HG03469 (cell line): ENCODE results near the gene ITIH5.

Source experiments
- ATAC-seq: cut with Tn5 transposase; IDR thresholded peaks from one replicate; pipeline ENCODE4 v1.9.1; 2021; ENCODE audit warnings: mild to moderate bottlenecking, moderate library complexity, moderate number of reproducible peaks; ENCODE audit not compliant: unreplicated experiment

ITIH5 gene

DNA sequence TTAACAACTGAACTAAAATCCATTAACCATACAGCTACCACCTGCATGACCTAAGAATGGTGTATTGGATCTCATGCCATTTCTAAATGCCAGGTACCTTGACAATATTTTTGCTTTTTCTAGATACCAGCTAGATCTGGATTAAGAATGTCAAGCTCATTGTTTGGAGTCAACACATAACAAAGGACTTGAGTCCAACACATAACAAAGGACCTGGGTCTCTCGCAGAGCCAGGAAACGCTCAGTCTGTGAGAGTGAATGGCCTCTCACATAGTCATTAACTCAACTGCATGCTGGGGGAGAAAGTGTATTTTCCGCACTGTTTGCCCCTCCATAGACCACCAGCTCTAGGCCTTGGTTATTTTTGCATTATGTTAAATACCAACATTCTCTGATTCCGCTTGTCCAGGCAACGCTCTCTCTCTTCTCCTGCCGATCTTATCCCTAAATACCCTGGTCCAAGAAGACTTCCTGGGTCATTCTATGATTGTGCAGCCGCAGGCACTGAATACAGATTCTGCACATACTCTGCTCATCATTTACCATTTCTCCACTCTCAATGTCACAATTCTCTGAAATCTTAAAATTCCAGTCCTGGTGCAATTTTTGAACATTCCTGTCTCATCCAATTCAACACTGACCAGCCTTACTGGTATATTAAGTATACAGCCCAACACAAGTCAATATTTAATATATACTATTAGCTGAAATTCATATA is 31.2 kb downstream of the ITIH5 start:
- ATAC-seq = no peak

DNA sequence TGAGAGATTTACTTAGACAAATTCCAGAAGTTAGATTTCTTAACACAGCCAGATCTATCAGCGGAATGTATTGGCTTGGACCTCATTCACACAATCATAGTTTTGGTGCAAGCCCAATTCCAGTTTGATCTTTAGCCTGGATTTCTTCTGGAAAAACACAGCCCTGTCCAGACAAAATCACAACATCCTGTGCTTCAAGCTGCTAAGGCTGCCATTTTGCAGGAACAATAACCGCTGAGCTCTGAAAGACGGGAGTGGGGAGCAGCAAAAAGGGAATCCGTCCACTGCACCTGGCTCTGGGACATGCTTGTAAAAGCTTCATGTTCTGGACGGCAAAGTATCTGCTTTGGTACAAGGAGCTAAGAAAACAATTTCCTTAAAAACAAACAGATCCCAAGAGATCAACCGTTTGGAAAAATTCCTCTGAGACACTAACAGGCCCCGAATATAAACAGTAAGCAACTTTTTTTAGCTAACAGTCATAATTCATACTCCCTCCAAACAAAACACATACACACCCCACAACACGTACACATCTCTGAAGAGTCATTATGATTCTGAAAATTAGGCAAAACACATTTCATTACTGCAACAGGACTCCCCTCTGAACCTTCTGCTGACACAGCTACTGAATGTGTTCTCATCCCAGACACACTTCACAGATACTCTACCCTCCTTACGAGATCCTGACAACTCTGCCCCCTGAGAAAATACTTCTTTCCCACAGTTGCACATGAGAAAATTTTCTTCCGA is 32.4 kb downstream of the ITIH5 start:
- no peak for ATAC-seq

DNA sequence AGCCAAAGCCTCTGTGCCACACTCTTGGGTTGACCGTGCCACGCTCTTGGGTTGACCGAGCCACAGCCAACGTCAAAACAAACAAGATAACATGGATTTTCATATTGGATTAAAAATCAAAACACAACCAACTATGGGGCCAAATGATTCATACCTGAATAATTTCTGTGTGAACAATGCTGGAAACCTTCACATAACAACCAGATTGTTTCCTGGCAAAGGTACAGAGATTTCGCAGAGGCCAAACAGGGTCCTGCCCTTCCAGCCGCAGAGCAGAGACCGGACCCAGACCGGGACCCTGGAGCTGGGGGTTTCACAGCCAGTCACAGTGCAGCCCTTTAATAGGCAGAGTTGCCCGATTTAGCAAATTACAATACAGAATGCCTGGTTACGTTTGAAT is 40.5 kb downstream of the ITIH5 start:
- ATAC-seq = no peak

DNA sequence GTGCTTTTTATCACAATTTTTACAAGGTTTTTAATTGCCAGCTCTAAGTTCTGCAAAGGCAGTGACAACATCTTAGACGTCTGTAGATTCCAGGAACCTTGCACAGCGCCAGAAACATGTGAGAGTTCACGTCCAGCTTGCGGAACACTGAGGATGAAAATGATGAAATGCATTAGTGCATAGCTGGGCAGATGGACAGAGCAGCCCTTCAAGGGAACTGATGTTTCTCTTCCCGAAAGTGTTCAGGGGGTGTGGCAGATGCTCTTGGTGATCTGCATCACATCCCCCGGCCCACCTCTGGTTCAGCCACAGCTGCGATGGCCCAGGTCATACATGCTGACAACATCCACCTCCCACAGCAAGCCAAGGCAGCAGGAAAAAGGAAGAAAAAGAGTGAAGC is 40.9 kb downstream of the ITIH5 start:
- no peak for ATAC-seq

DNA sequence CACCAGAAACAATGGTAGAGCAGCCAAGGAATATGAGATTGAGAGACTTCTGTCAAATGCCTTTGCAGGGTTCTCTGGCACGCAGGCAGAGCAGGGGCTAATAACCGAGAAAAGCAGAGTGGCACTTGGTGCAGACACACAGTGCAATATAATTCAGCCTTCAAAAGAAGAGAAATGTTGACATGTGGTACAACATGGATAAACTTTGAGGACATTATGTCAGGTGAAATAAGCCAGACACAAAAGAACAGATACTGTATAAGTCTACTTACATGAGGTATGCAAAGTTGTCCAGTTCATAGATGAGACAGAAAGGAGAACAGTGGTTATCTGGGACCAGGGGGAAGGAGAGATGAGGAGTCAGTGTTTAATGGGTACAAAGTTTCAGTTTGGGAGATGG is 41.8 kb downstream of the ITIH5 start:
- ATAC-seq = no peak

DNA sequence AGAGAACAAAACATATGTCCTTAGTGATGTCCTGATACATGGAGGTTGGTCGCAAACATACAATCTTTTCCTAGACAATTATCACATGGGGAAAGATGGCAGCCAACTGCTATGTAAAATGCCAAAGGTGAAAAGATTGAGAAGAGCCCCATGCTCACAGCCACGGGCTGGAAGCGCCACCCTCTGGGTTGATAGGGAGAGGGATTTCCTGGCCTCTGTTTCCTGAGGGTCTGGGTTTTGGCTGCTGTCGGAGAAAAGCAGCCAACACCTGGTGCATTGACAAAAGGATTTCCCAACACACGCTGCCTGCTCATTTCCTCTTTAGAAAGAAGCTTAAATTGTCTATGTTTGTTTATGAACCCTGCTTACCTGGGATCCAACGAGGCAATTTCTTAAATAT is 43.8 kb downstream of the ITIH5 start:
- no peak for ATAC-seq

DNA sequence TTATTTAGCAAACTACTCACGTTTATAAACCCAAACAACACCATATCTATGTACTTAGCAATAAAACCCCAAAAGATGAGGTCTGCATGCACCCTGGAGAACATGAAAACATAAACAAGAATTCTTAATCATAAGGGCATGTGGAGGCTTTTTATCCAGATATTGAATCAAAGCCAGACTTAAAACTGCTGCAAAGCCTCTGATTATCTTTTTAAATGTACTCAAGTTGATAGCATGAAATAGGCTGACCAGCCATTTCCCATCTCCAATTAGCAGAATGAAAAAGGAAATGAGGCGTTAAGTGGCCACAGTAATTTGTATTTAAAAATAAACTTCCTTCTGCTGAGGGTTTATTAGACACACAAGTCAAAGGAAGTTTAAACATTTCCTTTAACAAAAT is 48.3 kb downstream of the ITIH5 start:
- no peak for ATAC-seq

DNA sequence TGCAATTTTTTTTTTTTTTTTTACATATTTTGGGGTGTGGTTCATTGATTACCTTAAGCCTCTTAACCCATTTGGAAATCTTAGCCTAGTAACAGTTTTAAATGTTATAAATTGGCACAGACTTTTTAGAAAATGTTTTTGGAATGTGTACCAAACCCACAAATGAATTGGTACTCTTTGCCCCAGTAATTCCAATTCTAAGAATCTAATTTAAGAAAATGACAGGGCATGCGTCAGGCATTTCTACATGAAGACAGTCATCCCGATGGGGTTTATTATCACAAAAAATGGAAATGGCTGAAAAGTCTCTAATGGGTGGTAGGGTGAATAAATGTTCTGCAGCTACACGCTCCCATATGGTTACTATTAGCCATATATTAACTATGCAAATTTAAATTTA is 54.9 kb downstream of the ITIH5 start:
- no peak for ATAC-seq

DNA sequence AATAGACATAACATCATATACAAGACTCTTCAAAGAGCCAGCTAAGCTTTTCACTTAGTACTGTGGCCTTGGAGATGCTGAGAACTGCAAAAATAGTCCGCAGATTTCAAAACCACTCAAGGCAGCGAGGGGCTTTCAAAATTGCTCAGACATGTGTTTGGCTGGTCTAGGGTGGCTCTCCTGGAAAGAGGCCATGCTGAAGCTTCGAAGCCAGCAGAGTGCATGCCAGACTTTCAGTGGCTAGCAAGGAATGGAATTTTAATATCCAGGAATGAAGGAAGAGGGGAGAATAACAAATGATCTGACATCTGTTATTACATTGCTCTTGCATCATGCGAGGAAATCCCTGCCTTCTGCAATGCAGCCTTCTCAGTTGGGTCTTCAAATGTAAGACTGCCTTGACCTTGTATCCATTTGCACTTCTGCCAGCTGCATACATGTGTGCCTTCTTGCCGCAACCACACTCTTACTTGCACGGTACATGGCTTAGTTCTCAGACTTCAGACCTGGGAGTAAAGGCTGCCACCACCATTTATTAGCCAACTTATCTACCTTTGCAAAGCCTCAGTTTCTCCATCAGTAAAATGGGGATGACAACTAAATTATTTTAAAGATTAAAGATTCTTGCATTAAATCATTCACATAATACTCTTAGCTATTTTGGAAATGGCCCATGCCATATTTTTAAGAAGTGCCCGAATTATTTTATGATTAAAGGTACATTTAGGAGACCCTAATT is 55.9 kb downstream of the ITIH5 start:
- ATAC-seq = no peak

DNA sequence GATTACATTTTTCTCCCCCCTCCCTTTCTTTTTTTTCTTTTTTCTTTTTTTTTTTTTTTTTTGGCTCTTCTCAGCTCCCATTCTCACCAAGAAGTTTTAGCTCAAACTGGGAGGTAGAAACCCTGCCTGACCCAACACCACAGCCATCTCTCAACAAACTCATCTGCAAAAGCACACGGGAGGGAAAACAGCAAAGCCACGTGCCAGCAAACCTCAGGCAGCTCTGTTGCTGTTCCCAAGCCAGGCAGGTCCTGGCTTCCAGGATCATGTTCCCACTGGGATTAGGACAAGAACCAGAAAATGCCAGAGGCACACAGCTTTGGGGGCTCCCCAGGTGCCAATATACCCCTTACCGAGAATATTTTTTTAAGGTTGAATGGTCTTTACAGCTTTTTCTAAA is 56.7 kb downstream of the ITIH5 start:
- no peak for ATAC-seq

DNA sequence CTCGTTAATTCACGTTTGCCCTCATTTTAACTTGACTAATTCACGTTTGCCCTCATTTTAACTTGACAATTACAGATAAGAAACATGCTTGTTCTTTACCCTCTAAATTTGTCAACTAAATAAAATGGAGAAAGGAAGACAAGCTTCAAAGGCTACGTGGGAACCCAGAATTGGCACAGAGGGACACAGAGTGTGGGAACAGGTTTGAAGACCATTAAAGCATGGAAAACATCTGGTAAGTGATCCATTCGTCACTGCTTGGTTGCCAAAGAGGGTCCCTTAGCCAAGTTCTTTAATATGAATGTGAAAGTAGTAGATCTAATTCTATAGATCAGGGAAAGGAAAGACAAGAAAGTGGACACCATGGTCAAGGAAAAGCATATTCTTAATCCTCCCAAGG is 57.2 kb downstream of the ITIH5 start:
- ATAC-seq = no peak

DNA sequence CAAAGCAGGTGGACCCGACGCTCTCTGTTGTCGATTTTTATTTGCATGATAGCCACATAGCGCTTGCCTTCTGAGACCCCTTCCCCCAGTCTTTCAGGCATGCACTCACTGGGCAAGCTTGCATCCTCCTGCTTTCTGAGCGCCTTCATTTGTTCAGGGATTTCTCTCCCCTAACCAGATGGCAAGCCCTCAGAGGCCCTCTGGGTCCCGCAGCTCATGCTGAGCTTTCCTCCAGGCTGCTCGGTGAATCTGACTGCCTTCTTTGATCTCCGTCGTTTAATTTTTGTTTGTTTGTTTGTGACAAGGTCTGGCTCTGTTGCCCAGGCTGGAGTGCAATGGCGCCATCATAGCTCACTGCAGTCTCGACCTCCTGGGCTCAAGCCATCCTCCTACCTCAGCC is 58.8 kb downstream of the ITIH5 start:
- no peak for ATAC-seq

DNA sequence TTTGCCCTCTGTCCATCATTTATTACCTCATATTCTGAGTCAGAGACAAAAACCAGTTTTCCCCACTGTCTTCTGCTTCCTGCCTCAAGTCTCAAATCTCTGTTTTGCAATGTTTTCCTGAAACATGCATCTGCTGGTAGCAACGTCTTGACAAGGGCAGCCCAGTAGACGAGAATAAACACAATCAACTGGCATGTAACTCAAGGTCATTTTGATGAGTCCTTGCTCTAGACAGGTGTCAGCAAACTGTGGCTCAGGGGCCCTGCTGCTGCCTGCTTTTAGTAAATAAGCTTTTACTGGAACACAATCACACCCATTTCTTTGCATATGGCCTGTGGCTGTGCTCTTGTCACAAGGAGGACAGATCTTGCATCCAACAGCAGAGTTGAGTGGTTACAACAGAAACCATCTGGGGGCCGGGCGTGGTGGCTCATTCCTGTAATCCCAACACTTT is 59.8 kb downstream of the ITIH5 start:
- no peak for ATAC-seq

DNA sequence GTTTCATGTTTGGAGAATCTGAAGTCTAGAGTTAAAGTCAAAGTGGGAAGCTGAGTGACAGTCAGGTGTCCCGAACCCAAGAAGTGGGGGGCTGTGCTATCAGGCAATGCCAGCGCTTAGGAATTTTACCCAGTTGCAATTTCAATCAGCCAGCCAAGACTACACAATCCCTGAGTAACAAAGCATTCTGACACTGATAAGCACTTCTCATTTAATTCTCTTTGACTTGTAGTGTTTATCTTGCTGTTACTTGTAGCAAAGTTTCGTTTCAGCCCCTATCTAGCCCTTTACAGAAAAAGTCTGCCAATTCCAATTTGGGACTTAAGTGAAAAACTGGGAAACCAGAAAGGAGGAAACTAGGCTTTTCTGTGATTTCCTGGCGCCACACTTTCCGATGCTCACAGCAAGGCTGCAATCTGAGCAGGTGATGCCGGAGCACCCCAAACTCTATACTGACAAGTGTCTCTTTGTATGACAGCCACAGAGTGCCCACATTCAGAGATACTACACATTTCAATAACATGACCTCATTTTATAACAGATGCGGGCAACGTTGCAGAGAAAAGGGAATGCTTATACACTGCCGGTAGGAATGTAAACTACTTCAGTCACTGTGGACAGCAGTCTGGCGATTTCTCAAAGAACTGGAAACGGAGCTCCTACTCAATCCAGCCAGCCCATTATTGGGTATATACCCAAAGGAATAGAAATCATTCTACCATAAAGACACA is 61.0 kb downstream of the ITIH5 start:
- ATAC-seq = no peak

DNA sequence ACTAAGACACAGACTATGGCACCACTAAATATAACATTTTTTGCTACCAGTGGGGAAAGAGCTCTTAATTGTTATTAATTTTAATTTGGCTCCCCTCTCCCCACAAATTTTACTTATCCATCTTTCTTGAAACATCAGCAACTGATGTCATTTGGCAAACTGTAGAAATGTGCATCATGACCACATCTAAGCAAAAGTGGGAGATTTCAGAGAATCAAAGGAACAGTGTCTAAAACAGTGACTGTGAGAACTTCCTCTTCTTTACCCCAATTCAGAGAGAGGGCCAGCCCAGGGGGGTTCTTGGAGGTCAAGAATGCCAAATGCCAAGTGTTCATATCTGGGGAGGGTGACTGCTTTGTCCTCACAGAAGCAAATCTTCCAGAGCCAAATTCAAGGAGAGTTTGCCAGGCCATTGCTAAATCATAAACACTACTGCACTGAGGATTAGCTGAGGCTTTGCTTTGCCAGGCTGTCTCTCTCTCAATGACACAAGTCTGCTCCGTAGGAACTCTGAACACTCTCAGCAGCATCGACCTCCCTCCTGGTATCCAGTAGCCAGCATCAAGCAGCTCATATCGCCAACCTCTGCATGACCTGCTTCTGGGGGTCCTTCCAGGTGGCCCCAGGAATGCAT is 65.6 kb downstream of the ITIH5 start:
- no peak for ATAC-seq

DNA sequence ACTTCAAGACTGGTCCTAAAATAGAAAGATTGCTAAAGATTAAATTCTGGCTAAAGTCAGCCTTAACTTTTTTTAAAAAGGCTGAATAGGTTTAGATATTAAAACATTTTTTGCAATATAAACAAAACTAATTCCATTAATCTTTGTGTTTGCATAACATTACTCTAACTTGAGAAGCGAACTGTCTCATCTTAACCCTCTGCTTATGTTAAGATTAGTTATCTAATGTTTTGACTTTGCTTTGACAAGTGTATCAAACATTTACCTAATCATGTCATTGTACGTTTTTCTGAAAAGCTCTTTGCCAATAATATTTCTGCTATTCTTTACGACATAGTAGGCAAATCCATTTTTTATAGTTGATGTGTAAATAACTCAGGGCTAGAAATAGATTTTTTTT is 68.0 kb downstream of the ITIH5 start:
- no peak for ATAC-seq

DNA sequence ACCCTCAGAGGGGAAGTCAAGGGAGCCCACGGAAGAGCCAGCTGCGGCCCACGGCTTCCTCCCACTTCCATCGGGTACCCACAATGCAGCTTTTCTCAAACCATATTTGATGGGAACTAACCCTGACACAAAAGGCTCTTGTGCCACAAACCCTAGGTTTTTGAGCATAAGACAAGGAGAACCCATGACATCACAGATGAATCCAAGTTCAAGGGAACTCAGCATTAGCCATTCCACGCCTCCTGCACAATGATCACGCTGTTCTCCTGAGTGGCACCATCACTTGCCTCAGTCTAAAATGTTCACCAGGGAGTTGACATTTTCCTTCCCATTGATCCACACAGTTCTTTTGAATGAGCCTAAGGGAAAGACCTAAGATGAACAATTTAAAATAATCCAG is 70.4 kb downstream of the ITIH5 start:
- no peak for ATAC-seq

DNA sequence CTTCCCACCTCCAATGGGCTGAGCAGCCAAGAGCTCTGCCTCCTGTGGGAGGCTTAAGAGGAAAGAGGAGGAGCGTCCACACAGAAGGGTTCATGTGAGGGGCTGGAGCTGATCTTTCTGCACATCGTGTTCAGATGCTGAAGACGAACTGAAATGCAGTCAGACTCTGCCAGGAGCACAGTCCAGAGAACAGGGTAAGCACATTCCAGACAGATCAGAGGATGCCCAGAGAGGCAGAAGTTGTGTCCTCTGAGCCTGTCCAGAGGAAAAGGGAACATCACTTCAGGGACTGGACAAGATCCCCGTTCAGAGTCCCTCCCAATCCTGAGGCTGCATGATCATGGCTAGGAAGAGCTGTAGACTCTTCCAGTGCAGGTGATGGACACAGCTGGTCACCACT is 72.9 kb downstream of the ITIH5 start:
- ATAC-seq = no peak

DNA sequence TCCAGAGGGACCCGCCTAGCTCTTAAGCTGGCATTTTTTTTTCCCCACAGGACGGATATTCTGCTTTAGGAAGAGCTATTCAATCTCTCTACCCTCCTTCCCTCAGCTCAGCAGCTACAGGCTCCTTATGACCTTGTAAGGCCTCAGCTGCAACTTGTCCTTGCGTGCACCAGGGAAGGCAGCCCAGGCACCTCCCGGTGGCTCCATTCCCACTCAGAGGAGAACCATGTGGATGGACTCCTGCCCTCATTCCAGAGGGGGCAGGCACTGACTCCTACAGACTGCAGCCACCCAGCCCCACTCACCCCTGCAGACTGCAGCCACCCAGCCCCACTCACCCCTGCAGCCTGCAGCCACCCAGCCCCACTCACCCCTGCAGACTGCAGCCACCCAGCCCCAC is 73.7 kb downstream of the ITIH5 start:
- ATAC-seq = no peak

DNA sequence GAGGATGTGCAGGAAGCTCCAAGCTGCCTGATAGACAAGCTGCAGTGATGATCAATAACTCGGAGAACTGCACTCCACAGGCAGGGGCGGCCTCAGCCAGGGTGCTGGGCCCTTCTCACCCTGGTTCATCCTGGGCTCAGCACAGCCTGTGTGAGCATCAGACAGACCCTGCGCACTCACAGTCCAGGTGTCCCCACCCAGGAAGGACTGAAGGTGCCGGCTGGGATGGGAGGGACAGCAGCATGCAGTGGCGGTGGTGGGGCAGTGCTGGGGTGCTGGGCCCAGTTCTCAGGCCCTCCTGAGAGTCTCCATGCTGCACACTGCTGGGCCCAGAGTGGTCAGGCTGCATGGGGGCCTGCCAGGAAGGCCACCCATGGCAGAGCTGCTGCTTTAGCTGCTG is 74.1 kb downstream of the ITIH5 start:
- ATAC-seq = no peak

DNA sequence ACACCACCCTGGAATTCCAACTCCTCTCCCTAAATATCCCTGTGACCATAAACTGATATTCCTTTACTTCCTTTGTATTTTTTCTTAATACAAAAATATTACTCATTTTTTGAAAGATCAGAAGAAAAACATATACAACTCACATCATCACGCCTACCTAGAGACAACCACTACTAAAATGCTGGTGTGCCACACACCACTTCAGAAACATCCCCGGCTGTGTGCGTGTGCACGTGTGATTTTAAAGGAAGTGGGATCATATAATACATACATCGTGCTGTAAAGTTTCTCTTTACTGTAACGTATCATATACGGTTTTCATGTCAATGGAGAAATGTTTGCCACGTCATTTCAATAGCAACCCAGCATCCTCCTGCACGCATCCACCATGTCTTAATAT is 76.5 kb downstream of the ITIH5 start:
- no peak for ATAC-seq
